Suppressor macrophage (primary cell): ENCODE measurements around the gene HNRNPM.
"Not testable (repeated sequence)": the region's sequence is repeated elsewhere in the genome, so short reads cannot be mapped to it uniquely, and the experiment has no call there.

ENCODE experiments used
- DNase-seq, 4 experiments: peaks; one replicate each; pipeline ENCODE4 v3.0.0-alpha.2; 2020 to 2022

HNRNPM gene

GRCh38 chr19:8512115-8512967 is 67.6 kb downstream of the HNRNPM start:
- peak; percentile 29 to 71 (median 56) for DNase-seq

- no peak for DNase-seq
Observed at GRCh38 chr19:8513036-8513686, 68.4 kb downstream of the HNRNPM start.

GRCh38 chr19:8513687-8514504 is 69.1 kb downstream of the HNRNPM start, which contains the start of gene ZNF414:
ZNF414 (minus strand) TSS chr19:8514167; CDS start chr19:8514046, 121 bp downstream.
- peak; percentile 96 to 100 (median 98) for DNase-seq

- DNase-seq = not testable (repeated sequence)
Observed at GRCh38 chr19:8514505-8515009, 69.8 kb downstream of the HNRNPM start.

- DNase-seq = peak; percentile 85 to 93 (median 92)
Observed at GRCh38 chr19:8515317-8515716, 70.5 kb downstream of the HNRNPM start.

- peak; percentile 74 to 89 (median 87) for DNase-seq
Observed at GRCh38 chr19:8517551-8518442, 73.0 kb downstream of the HNRNPM start.

GRCh38 chr19:8518536-8518935 is 73.8 kb downstream of the HNRNPM start:
- DNase-seq = no peak

- DNase-seq = no peak
Observed at GRCh38 chr19:8519388-8519787, 74.6 kb downstream of the HNRNPM start.

- no peak for DNase-seq
Observed at GRCh38 chr19:8525401-8525684, 80.6 kb downstream of the HNRNPM start.

- DNase-seq = peak in 1 of 4 experiments; percentile 45
Observed at GRCh38 chr19:8526345-8527091, 81.7 kb downstream of the HNRNPM start.

- DNase-seq = no peak
Observed at GRCh38 chr19:8528500-8528899, 83.7 kb downstream of the HNRNPM start.

- no peak for DNase-seq
Observed at GRCh38 chr19:8529369-8530006, 84.7 kb downstream of the HNRNPM start.

GRCh38 chr19:8530061-8530679 is 85.4 kb downstream of the HNRNPM start:
- DNase-seq = no peak

- no peak for DNase-seq
Observed at GRCh38 chr19:8531470-8531869, 86.7 kb downstream of the HNRNPM start.

GRCh38 chr19:8532225-8532624 is 87.5 kb downstream of the HNRNPM start:
- no peak for DNase-seq

GRCh38 chr19:8536282-8536681 is 91.5 kb downstream of the HNRNPM start:
- no peak for DNase-seq

- DNase-seq = no peak
Observed at GRCh38 chr19:8537099-8537498, 92.3 kb downstream of the HNRNPM start.
